SKM-1 treated with dmso at 0.1 percent for 144 hours (cell line): ENCODE measurements around the gene D2HGDH.
"Not testable (repeated sequence)": the region's sequence is repeated elsewhere in the genome, so short reads cannot be mapped to it uniquely, and the experiment has no call there.

Experiments
- DNase-seq: peaks from one replicate; lab custom pipeline; 2025; ENCODE audit not compliant: unreplicated experiment; lab: John Stamatoyannopoulos, UW

Gene D2HGDH

GRCh38 chr2:241768251-241768711 is 33.9 kb downstream of the D2HGDH start:
- no peak for DNase-seq

- no peak for DNase-seq
These were observed 34.4 kb downstream of the D2HGDH start for GRCh38 chr2:241768850-241769249.

- DNase-seq, result no peak
These were observed 35.4 kb downstream of the D2HGDH start for GRCh38 chr2:241769819-241770184.

- DNase-seq, result no peak
These were observed 35.9 kb downstream of the D2HGDH start for GRCh38 chr2:241770185-241770935.

- no peak for DNase-seq
These were observed 36.5 kb downstream of the D2HGDH start for GRCh38 chr2:241770936-241771285.

GRCh38 chr2:241771286-241772062 is 37.0 kb downstream of the D2HGDH start:
- DNase-seq, result no peak

- no peak for DNase-seq
These were observed 37.7 kb downstream of the D2HGDH start for GRCh38 chr2:241772063-241772499.

GRCh38 chr2:241773511-241774418 is 39.3 kb downstream of the D2HGDH start:
- DNase-seq, result no peak

- no peak for DNase-seq
These were observed 40.2 kb downstream of the D2HGDH start for GRCh38 chr2:241774419-241775222.

- DNase-seq, result no peak
These were observed 41.1 kb downstream of the D2HGDH start for GRCh38 chr2:241775223-241776177.

- no peak for DNase-seq
These were observed 42.1 kb downstream of the D2HGDH start, which contains the start of gene GAL3ST2 for GRCh38 chr2:241776336-241777169. Gene GAL3ST2, plus strand, starts transcription at chr2:241776822. Its CDS starts 134 bp downstream, at chr2:241776956.

GRCh38 chr2:241777170-241777685 is 42.8 kb downstream of the D2HGDH start:
- no peak for DNase-seq

GRCh38 chr2:241777686-241778627 is 43.5 kb downstream of the D2HGDH start:
- DNase-seq, result no peak

GRCh38 chr2:241780939-241781569 is 46.6 kb downstream of the D2HGDH start:
- DNase-seq, result no peak

- DNase-seq, result not testable (repeated sequence)
These were observed 47.6 kb downstream of the D2HGDH start for GRCh38 chr2:241782053-241782452.

- no peak for DNase-seq
These were observed 53.7 kb downstream of the D2HGDH start for GRCh38 chr2:241788135-241788534.

GRCh38 chr2:241788572-241788971 is 54.1 kb downstream of the D2HGDH start:
- DNase-seq, result no peak
